GM12874 (cell line): ENCODE results near the gene ASB16.

Experiments used
- CTCF ChIP-seq: IDR thresholded peaks from 2 replicates; pipeline ENCODE4 v1.5.1; 2011; ENCODE audit warnings: low read depth, mild to moderate bottlenecking, control low read depth, low read length, moderate library complexity; ENCODE audit not compliant: insufficient read depth

The ASB16 gene

GRCh38 chr17:44176671-44177501 lies 6.4 kb downstream of the ASB16 start:
- no peak for TF ChIP-seq CTCF

- TF ChIP-seq CTCF: no peak
Measured at GRCh38 chr17:44177640-44178039, 7.1 kb downstream of the ASB16 start.

- TF ChIP-seq CTCF: no peak
Measured at GRCh38 chr17:44178133-44178532, 7.6 kb downstream of the ASB16 start.

GRCh38 chr17:44183024-44183423 lies 12.5 kb downstream of the ASB16 start:
- no peak for TF ChIP-seq CTCF

- TF ChIP-seq CTCF: no peak
Measured at GRCh38 chr17:44184212-44184810, 13.8 kb downstream of the ASB16 start.

- no peak for TF ChIP-seq CTCF
Measured at GRCh38 chr17:44186307-44187130, 16.0 kb downstream of the ASB16 start, which contains the start of gene TMUB2. Gene TMUB2 (plus strand): TSS chr17:44186972. CDS start chr17:44187709, 737 bp downstream.
